T-helper 1 cell treated with Interleukin-12 subunit alpha and Interleukin-12 subunit beta and Interleukin-4 antibody, amounts not matched to agents 30 μg/mL and 1 μg/mL, for 36 hours (primary cell): ENCODE results near the gene ZFYVE26.
"Not testable (repeated sequence)": the region's sequence is repeated elsewhere in the genome, so short reads cannot be mapped to it uniquely, and the experiment has no call there.

Experiments
- H3K27ac Mint-ChIP-seq: one replicate; pipeline ENCODE4 v1.8.0; 2021; ENCODE audit warnings: mild to moderate bottlenecking, mixed read lengths
- H3K27me3 Mint-ChIP-seq: one replicate; pipeline ENCODE4 v1.8.0; 2021; ENCODE audit warnings: low read depth, mixed read lengths
- H3K36me3 Mint-ChIP-seq: one replicate; pipeline ENCODE4 v1.8.0; 2021; ENCODE audit warnings: low read depth, mixed read lengths
- H3K4me1 Mint-ChIP-seq: one replicate; pipeline ENCODE4 v1.8.0; 2021; ENCODE audit warnings: low read depth, mixed read lengths
- H3K4me3 Mint-ChIP-seq: one replicate; pipeline ENCODE4 v1.8.0; 2021; ENCODE audit warnings: mild to moderate bottlenecking, moderate library complexity, mixed read lengths
- H3K9me3 Mint-ChIP-seq: one replicate; pipeline ENCODE4 v1.8.0; 2021; ENCODE audit warnings: mixed read lengths

The ZFYVE26 gene

DNA sequence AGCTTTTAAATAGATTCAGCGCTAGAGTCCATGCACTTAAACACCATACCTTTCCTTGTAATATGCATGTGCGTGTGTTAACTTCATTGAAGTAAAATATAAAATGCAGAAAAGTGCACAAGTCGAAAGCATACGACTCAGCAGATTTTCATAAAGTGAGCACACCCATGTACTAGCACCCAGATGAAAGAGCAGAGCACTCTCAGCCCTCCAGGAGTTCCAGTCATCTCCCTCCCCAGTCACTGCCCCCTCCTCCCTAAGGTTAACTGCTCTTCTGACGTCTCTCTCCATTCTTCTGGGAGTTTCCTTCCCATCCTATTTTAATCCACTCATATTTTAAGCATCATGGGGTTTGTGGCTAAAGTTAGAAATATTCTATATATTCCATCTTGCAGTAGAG lies 94.5 kb downstream of the ZFYVE26 start:
- Mint-ChIP-seq H3K36me3 (no peaks in the 10 kb centered on the region), H3K4me3 (no peak overlapping the region), H3K27me3 (peaks cover 34% of the 10 kb centered on the region), H3K27ac (no peak overlapping the region), H3K4me1 (peaks cover 5% of the 10 kb centered on the region), H3K9me3 (no peaks in the 10 kb centered on the region)

GRCh38 chr14:67719866-67720265 lies 96.5 kb downstream of the ZFYVE26 start:
- Mint-ChIP-seq H3K4me3 (no peak overlapping the region), H3K4me1 (peaks cover 5% of the 10 kb centered on the region), H3K9me3 (no peaks in the 10 kb centered on the region), H3K27me3 (peaks cover 34% of the 10 kb centered on the region), H3K36me3 (no peaks in the 10 kb centered on the region), H3K27ac (no peak overlapping the region)

DNA sequence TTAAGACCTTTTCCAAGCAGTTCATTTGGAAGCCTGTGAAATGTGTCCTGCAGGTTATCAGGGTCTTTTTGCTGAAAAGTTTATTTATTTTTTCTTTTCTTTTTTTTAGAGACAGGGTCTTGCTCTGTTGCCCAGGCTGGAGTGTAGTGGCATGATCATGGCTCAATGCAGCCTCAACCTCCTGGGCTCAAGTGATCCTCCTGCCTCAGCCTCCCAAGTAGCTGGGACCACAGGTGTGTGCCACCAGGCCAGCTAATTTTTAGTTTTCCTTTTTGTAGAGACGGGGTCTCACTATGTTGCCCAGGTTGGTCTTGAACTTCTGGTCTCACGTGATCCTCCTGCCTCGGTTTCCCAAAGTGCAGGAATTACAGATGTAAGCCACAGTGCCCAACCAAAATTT lies 97.0 kb downstream of the ZFYVE26 start:
- not testable (repeated sequence) for H3K27ac Mint-ChIP-seq, H3K4me1 Mint-ChIP-seq, H3K36me3 Mint-ChIP-seq, H3K9me3 Mint-ChIP-seq, H3K4me3 Mint-ChIP-seq
- H3K27me3 Mint-ChIP-seq, result peaks cover 31% of the 10 kb centered on the region

DNA sequence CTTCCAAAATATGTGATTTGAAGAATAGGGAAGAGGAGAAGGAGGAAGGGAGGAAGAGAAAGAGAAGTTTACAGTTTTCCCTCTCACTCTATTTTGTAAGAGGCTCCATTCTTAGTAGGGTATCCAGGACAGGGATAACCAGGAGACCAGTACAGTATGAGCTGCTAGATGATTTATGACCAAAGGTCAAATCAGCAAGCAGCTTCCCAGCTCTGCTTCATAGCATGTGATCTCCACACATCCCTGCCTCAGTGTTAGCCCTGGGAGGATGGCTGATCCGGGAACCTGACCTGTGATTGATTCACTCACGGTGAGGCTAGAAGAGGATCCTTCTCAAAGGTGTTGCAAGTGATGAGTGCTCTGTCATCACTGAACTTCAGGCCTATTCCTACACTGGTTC lies 98.1 kb downstream of the ZFYVE26 start:
- Mint-ChIP-seq H3K27ac (no peak overlapping the region), H3K4me3 (no peak overlapping the region), H3K27me3 (peaks cover 26% of the 10 kb centered on the region), H3K4me1 (peaks cover 5% of the 10 kb centered on the region), H3K36me3 (no peaks in the 10 kb centered on the region), H3K9me3 (no peaks in the 10 kb centered on the region)

- Mint-ChIP-seq H3K4me3 (no peak overlapping the region), H3K9me3 (no peaks in the 10 kb centered on the region), H3K27ac (no peak overlapping the region), H3K4me1 (no peaks in the 10 kb centered on the region), H3K36me3 (no peaks in the 10 kb centered on the region), H3K27me3 (peaks cover 16% of the 10 kb centered on the region)
These were observed 99.3 kb downstream of the ZFYVE26 start for GRCh38 chr14:67717048-67717447.

- H3K4me3 Mint-ChIP-seq, result no peak overlapping the region
- no peaks in the 10 kb centered on the region for H3K4me1 Mint-ChIP-seq
- H3K27me3 Mint-ChIP-seq, result peaks cover 8% of the 10 kb centered on the region
- H3K9me3 Mint-ChIP-seq, result peaks cover 21% of the 10 kb centered on the region
- H3K27ac Mint-ChIP-seq, result no peak overlapping the region
- peaks cover 2% of the 10 kb centered on the region for H3K36me3 Mint-ChIP-seq
These were observed 106.2 kb downstream of the ZFYVE26 start for GRCh38 chr14:67710209-67710608.

- not testable (repeated sequence) for H3K4me1 Mint-ChIP-seq, H3K27me3 Mint-ChIP-seq, H3K4me3 Mint-ChIP-seq, H3K36me3 Mint-ChIP-seq, H3K27ac Mint-ChIP-seq
- H3K9me3 Mint-ChIP-seq, result peaks cover 21% of the 10 kb centered on the region
These were observed 106.6 kb downstream of the ZFYVE26 start for GRCh38 chr14:67709796-67710195.

GRCh38 chr14:67709346-67709745 lies 107.0 kb downstream of the ZFYVE26 start:
- H3K9me3 Mint-ChIP-seq, result peaks cover 21% of the 10 kb centered on the region
- H3K36me3 Mint-ChIP-seq, H3K4me1 Mint-ChIP-seq, H3K4me3 Mint-ChIP-seq, H3K27me3 Mint-ChIP-seq, H3K27ac Mint-ChIP-seq: not testable (repeated sequence)

GRCh38 chr14:67705211-67705610 lies 111.2 kb downstream of the ZFYVE26 start:
- no peak overlapping the region for H3K4me3 Mint-ChIP-seq
- peaks cover 3% of the 10 kb centered on the region for H3K27me3 Mint-ChIP-seq
- peaks cover 14% of the 10 kb centered on the region for H3K9me3 Mint-ChIP-seq
- peaks cover 2% of the 10 kb centered on the region for H3K36me3 Mint-ChIP-seq
- H3K27ac Mint-ChIP-seq, result no peak overlapping the region
- no peaks in the 10 kb centered on the region for H3K4me1 Mint-ChIP-seq

GRCh38 chr14:67704484-67705089 lies 111.8 kb downstream of the ZFYVE26 start:
- Mint-ChIP-seq H3K4me1 (no peaks in the 10 kb centered on the region), H3K36me3 (no peaks in the 10 kb centered on the region), H3K27me3 (peaks cover 3% of the 10 kb centered on the region), H3K27ac (no peak overlapping the region), H3K9me3 (peaks cover 8% of the 10 kb centered on the region), H3K4me3 (no peak overlapping the region)

- Mint-ChIP-seq H3K4me1 (no peaks in the 10 kb centered on the region), H3K27me3 (peaks cover 3% of the 10 kb centered on the region), H3K9me3 (peaks cover 4% of the 10 kb centered on the region), H3K27ac (no peak overlapping the region), H3K4me3 (no peak overlapping the region), H3K36me3 (no peaks in the 10 kb centered on the region)
These were observed 112.4 kb downstream of the ZFYVE26 start for GRCh38 chr14:67703997-67704396.

DNA sequence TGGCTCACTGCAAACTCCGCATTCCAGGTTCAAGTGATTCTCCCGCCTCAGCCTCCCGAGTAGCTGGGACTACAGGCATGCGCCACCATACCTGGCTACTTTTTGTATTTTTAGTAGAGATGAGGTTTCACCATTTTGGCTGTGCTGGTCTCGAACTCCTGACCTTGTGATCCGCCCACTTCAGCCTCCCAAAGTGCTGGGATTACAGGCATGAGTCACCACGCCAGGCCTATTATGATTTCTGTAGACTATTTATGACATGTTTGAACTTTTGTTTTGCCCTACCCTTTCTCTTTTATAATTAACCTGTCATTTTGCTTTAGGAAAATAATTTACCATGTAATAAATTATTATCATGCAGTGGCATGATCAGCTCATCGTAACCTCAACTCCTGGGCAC lies 114.9 kb downstream of the ZFYVE26 start, which contains the start of gene RDH12:
Gene RDH12, plus strand, starts transcription at position 395 of the 400 bp plus-strand sequence. CDS start 20,757 bp downstream, outside the sequence.
- H3K4me1 Mint-ChIP-seq, H3K4me3 Mint-ChIP-seq, H3K9me3 Mint-ChIP-seq, H3K27me3 Mint-ChIP-seq, H3K36me3 Mint-ChIP-seq, H3K27ac Mint-ChIP-seq: not testable (repeated sequence)

- peaks cover 19% of the 10 kb centered on the region for H3K4me1 Mint-ChIP-seq
- no peaks in the 10 kb centered on the region for H3K36me3 Mint-ChIP-seq
- H3K9me3 Mint-ChIP-seq, result no peaks in the 10 kb centered on the region
- H3K4me3 Mint-ChIP-seq, result no peak overlapping the region
- no peak overlapping the region for H3K27ac Mint-ChIP-seq
- no peaks in the 10 kb centered on the region for H3K27me3 Mint-ChIP-seq
These were observed 118.2 kb downstream of the ZFYVE26 start for GRCh38 chr14:67698179-67698578.

GRCh38 chr14:67697006-67697405 lies 119.4 kb downstream of the ZFYVE26 start:
- Mint-ChIP-seq H3K4me1 (peaks cover 24% of the 10 kb centered on the region), H3K9me3 (no peaks in the 10 kb centered on the region), H3K27me3 (no peaks in the 10 kb centered on the region), H3K36me3 (peaks cover 4% of the 10 kb centered on the region), H3K27ac (no peak overlapping the region), H3K4me3 (no peak overlapping the region)
